Activated T-helper 1 cell treated with anti-CD3 and anti-CD28 coated beads, Interleukin-2, amount 50 U/mL, for 16 hours (primary cell): Measurements from ENCODE around the gene GRHL3.

Experiments used
- DNase-seq, 2 donors: peaks; one replicate each; pipeline ENCODE4 v3.0.0-alpha.2; 2020; ENCODE audit warnings: low read depth in 1 of 2, low spot score in 1 of 2

GRHL3 gene

DNA sequence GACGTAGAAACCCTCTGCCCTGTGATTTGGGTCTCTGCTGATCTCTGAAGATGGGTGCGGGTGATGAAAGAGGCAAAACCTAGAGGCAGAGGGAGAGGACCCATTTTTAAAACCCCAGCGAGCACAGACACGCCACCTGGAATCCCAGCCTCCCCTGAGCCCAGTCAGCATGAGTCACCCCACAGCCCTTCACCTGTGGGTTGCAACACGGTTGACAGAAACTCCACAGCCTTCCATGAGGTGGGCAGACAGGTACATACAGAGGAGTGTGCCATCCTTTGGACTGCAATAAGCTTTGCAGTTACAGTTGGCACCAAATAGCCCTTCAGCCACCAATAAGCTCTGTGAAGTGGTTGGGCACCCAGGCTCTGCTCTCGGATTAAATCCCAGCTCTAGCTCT is 2.1 kb upstream of the GRHL3 start:
- DNase-seq, result no peak

- DNase-seq, result no peak
Observed at GRCh38 chr1:24317956-24318614, 1.1 kb upstream of the GRHL3 start.

DNA sequence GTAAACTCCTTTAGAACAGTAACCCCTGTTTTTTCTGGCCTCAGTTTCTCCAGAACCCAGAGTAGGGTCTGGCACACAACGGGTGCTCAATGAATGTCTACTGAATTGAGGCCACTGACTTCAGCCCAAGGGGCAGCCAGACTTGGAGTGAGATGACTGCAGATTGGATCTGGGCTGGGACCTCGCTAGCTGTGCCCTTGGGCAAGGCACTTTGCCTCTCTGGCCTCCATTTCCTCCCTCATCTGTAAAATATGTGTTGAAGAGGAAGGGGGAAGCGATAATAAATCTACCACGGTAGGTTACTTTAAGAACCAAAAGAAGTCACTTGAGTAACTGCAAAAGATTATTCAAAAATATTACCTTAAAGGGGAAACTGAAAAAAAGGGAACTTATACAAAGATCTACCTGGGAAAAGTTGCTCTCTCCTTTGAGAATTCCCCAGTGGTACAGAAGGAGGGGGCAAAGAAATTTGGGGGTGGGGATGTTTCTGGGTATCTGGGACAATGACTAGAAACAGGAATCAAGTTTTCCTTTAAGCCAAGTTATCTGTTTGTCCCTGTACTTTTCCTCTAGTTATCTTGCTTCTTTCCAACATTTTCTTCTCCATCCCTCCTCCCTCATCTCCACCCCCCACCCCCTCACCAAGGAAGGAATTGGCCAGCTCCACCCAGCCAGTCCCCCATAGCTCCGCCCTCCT is 394 bp upstream of the GRHL3 start:
- DNase-seq, result no peak

GRCh38 chr1:24319962-24320361 is 805 bp downstream of the GRHL3 start:
- no peak for DNase-seq

- DNase-seq, result no peak
Observed at GRCh38 chr1:24321126-24321525, 2.0 kb downstream of the GRHL3 start.

DNA sequence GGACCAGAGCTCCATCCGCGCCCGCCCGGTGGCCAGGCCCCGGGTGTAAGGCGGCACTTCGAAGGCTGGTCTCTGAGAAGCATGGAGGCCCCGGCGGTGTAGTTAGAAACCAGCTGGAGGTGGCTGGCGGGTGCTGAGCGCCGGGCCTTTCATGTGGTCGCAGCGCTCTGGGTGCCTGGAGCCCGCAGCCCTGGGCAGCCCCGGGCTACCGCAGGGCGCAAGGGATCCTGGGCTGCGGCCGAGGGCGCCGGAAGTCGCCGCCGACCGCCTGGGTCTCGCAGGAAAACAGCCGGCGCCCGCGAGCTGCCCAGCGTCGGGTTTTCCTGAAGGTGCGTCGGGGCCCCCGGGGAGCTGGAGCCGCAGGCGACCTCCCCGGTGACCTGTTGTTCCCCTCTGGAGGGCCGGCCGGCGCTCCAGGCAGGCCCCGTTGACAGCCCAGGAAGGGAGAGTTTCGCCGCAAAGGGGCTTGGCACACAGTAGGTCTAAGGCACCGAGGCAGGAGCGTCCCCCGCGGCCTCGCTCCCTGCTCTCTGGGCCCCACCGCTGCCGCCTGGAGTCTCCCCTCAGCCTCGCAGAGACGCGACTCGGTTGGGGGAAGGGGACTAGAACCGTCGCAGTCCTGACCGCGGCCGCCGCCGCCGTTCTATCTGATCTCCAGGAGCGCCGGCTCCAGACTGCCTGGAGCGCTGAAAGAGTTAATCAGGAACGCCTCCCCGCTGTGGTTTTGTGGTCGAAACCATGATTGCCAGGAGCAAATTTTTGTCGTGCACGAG is 2.7 kb downstream of the GRHL3 start:
- DNase-seq, result peak; percentile 29 to 49

- no peak for DNase-seq
Observed at GRCh38 chr1:24322470-24323177, 3.5 kb downstream of the GRHL3 start.

- DNase-seq, result no peak
Observed at GRCh38 chr1:24323281-24323680, 4.1 kb downstream of the GRHL3 start.

DNA sequence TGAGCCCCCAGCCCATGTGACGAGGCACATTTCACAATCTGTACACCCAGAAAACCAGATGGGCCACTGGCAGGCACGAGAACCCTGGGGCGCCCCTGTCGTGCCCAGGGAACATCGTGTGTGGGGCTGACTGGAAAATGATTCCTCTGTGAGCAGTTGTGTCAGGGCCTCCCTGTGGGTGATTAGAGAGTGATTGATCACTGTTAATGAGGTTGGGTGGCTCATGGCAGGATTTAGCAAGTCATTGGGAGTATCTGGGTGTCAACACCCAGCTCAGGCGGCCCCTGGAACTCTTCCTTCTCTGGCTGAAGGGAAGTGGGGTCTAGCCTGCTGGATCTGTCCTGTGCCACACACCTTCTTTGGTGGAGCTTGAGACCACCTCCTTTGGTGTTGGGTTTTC is 5.7 kb downstream of the GRHL3 start:
- no peak for DNase-seq

DNA sequence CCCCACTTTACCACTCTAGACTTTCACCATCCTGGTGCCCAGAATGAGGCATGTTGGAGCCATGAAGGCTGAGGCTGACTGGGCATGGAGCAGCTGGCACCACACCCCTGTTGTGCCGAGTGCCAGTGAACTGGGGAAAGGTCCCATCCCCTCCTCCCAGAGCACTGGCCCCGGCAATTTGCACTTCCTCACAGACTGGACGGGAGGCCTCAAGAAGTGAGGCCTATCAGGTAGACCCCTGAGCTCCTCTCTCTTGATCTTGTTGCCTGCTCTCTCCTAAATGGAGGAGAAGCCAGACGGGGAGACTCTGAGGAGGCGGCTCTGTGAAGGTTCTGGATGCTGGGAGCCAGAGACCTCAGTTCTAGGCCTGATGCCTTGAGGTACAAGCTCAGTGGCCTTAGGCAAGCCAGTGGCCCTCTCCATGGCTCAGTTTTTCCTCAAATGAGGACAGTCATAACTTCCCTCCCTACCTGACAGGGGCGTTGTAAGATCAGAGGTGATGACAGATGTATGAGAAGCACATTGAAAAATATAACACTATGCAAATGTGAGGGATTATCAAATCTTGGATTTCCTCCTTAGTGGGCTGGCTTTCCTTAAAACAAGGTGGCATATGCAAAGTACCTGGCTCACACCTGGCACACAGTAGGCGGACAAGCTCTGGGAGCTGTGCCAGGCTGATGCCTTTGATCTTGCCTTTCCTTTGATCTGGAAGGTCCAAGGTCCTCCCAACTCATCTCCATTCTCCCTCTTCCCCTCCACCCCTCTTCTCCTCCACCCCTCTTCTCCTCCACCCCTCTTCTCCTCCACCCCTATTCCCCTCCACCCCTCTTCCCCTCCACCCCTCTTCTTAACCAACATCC is 6.7 kb downstream of the GRHL3 start:
- DNase-seq, result no peak

- no peak for DNase-seq
Observed at GRCh38 chr1:24327486-24327885, 8.3 kb downstream of the GRHL3 start.

GRCh38 chr1:24327891-24328290 is 8.7 kb downstream of the GRHL3 start:
- DNase-seq, result no peak

DNA sequence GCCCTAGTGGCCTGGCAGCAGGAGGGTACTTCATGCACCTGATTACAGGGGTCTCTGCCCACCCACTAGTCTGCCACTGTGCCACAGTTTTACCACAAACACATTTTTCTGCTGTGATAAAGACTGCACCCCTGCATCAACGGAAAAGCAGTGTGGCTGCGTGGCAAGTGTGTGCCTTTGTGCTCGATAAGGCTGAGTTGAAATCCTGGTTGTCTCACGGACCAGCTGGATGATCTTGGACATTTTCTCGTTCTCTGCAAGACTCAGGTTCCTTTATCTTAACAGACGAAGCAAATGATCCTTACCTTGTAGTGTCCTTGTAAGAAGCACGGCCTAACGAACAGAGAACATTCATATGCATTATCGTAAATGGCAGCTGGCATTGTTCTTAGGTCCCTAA is 10.2 kb downstream of the GRHL3 start:
- no peak for DNase-seq

DNA sequence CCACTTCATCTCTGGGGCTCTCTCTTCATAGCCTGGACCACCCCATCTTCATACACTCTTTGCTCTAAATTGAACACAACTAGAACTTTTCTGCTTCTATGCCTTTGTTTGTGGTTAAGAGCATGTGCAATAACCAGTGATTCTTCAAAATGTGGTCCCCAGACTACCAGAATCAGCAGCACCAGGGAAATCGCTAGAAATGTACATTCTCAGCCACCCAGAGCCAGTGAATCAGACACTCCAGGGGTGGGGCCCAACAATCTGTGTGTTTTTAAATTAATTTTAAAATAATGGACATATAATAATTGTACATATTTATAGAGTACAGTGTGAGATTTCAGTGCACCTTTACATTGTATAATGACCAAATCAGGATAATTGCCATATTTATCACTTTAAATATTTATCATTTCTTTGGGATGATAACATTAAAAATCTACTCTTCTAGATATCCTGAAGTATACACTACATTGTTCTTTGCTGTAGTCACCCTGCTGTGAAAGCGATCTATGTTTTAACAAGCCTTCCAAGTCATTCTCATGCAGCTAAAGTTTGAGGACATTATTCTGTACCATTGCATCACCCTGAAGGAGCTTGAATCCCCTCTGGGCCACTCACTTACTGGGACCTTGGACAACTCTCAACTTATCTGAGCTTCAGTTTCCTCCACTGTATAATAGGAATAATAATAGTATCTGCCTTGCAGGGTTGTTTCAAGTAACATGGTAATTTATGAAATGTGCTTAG is 10.8 kb downstream of the GRHL3 start:
- no peak for DNase-seq

GRCh38 chr1:24331961-24332673 is 13.0 kb downstream of the GRHL3 start:
- DNase-seq, result no peak

DNA sequence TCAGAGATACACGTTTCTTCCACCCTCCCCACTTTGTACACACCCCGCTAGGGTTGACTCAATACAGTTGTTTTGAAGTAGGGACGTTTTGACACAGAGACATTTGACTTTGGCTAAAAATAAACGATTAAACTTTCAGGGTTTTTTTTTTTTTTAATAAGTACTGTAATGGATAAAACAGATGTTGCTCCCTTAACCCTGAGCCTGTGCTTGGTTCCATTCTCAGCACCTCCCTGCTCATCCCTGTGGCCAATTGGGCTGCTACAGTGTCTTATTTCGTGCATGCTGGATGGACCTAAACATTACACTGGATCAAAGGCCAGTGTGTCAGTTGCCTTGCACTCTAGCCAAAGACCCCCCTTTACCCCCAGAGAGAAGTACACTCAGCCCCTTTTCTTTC is 16.9 kb downstream of the GRHL3 start:
- no peak for DNase-seq

- DNase-seq, result no peak
Observed at GRCh38 chr1:24337455-24337854, 18.3 kb downstream of the GRHL3 start.

DNA sequence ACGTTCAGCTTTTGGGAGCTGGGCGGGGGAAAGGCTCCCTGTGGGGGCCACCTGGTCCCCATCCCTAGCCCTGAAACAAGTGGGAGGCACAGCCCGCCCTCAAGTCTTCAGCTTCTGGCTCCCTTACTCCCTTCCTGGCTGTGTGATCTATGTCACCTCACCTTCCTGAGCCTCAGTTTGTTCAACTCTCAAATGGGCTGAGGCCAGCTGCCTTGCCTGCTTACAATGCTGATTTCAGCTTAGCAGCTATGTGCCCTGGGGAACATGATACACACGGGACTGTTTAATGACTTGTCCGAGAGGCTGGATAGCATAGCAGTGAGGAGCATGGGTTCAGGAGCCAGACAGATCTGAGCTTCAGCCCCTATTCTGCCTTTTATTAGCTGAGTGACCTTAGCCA is 19.3 kb downstream of the GRHL3 start:
- no peak for DNase-seq

- no peak for DNase-seq
Observed at GRCh38 chr1:24339996-24340395, 20.8 kb downstream of the GRHL3 start.
